ENCODE results near the gene VSX1. TPM values are rescaled to one million over a fixed set of nuclear protein-coding genes. Genes with fewer than 3 reads are reported as not detected.

Gene VSX1
- total RNA-seq, 1 experiment from 2014 or later = not detected

GRCh38 chr20:25120457-25120856 is 38.5 kb upstream of the VSX1 start:
- H3K9me3 ChIP-seq (ENCODE audit: low read length) = no peaks in the 10 kb centered on the region
- H3K36me3 ChIP-seq (ENCODE audit: insufficient read depth, low read length) = no peaks in the 10 kb centered on the region
- H3K4me3 ChIP-seq (ENCODE audit: low read length) = no peak overlapping the region
- H2AFZ ChIP-seq (ENCODE audit: low read length) = no peak overlapping the region
- H3K4me2 ChIP-seq (ENCODE audit: low read depth, low read length, poor library complexity, severe bottlenecking) = no peak overlapping the region
- no peak overlapping the region for H3K27ac ChIP-seq (ENCODE audit: low read length)
- no peak overlapping the region for H3K9ac ChIP-seq (ENCODE audit: low read length)
- H4K20me1 ChIP-seq (ENCODE audit: insufficient read depth, low read depth, low read length) = no peaks in the 10 kb centered on the region
- no peaks in the 10 kb centered on the region for H3K79me2 ChIP-seq (ENCODE audit: low read length)
- H3K9me2 ChIP-seq (replicated peaks; ENCODE audit: insufficient read depth, low read length) = no peaks in the 10 kb centered on the region
- H3K27me3 ChIP-seq (ENCODE audit: low read length) = no peaks in the 10 kb centered on the region
- no peaks in the 10 kb centered on the region for H3K4me1 ChIP-seq (ENCODE audit: low read length)
- no peak for DNase-seq

DNA sequence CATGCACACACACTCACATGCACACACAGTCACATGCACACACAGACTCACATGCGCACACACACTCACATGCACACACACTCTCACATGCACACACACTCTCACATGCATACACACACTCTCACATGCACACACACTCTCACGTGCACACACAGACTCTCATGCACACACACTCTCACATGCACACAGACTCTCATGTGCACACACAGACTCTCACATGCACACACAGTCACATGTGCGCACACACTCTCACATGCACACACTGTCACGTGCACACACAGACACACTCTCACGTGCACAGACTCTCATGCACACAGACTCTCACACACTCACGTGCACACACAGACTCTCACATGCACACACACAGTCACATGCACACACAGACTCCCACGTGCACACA is 36.6 kb upstream of the VSX1 start:
- H3K9me2 ChIP-seq (replicated peaks; ENCODE audit: insufficient read depth, low read length) = no peaks in the 10 kb centered on the region
- no peak overlapping the region for H3K9ac ChIP-seq (ENCODE audit: low read length)
- H3K79me2 ChIP-seq (ENCODE audit: low read length) = no peaks in the 10 kb centered on the region
- no peaks in the 10 kb centered on the region for H3K9me3 ChIP-seq (ENCODE audit: low read length)
- no peaks in the 10 kb centered on the region for H3K36me3 ChIP-seq (ENCODE audit: insufficient read depth, low read length)
- no peaks in the 10 kb centered on the region for H3K4me1 ChIP-seq (ENCODE audit: low read length)
- DNase-seq = no peak
- no peaks in the 10 kb centered on the region for H3K27me3 ChIP-seq (ENCODE audit: low read length)
- H3K4me2 ChIP-seq (ENCODE audit: low read depth, low read length, poor library complexity, severe bottlenecking) = no peak overlapping the region
- H3K27ac ChIP-seq (ENCODE audit: low read length) = no peak overlapping the region
- H2AFZ ChIP-seq (ENCODE audit: low read length) = no peak overlapping the region
- H4K20me1 ChIP-seq (ENCODE audit: insufficient read depth, low read depth, low read length) = no peaks in the 10 kb centered on the region
- H3K4me3 ChIP-seq (ENCODE audit: low read length) = no peak overlapping the region

GRCh38 chr20:25117990-25118389 is 36.0 kb upstream of the VSX1 start:
- H3K4me1 ChIP-seq (ENCODE audit: low read length) = no peaks in the 10 kb centered on the region
- no peak for DNase-seq
- no peaks in the 10 kb centered on the region for H3K36me3 ChIP-seq (ENCODE audit: insufficient read depth, low read length)
- no peaks in the 10 kb centered on the region for H3K9me3 ChIP-seq (ENCODE audit: low read length)
- H3K4me3 ChIP-seq (ENCODE audit: low read length) = no peak overlapping the region
- H3K79me2 ChIP-seq (ENCODE audit: low read length) = no peaks in the 10 kb centered on the region
- H3K27ac ChIP-seq (ENCODE audit: low read length) = no peak overlapping the region
- no peaks in the 10 kb centered on the region for H3K27me3 ChIP-seq (ENCODE audit: low read length)
- H3K9me2 ChIP-seq (replicated peaks; ENCODE audit: insufficient read depth, low read length) = no peaks in the 10 kb centered on the region
- no peak overlapping the region for H3K4me2 ChIP-seq (ENCODE audit: low read depth, low read length, poor library complexity, severe bottlenecking)
- H2AFZ ChIP-seq (ENCODE audit: low read length) = no peak overlapping the region
- no peak overlapping the region for H3K9ac ChIP-seq (ENCODE audit: low read length)
- no peaks in the 10 kb centered on the region for H4K20me1 ChIP-seq (ENCODE audit: insufficient read depth, low read depth, low read length)

DNA sequence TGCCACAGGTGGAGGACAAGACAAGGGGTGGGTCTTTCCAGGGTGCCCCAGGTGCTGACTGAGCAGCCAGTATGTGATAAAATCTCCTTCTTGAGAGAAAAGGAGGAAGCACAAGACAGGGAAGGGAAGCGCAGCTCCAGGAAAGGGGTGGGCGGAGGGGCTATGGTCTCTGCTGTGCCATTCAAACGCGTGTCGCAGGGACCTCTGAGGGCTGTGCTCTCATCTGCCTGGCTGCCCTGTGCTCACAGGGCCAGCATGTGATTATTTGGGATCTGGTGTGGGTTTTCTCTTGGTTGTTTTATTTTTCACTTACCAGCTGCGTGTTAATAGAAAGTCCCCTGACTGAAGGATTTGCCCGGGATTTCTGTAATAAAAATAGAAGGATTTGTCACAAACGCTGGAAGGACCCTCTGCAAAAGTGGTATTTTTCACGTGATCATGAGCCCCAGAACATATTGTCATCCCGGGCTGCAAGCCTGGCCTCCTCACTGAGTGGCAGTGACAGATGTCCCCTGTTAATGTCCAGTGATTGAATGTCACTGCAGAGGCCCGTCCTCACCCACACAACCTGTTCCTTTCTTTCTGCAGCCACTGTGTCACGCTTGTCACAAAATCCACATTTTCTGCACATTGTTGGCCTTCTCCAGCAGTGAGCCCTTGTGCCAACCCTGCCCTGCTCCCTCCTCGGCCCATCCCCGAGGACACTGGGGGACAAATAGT is 35.0 kb upstream of the VSX1 start:
- no peak for DNase-seq
- Histone ChIP-seq H3K27ac (ENCODE audit: low read length) (no peak overlapping the region), H4K20me1 (ENCODE audit: insufficient read depth, low read depth, low read length) (no peaks in the 10 kb centered on the region), H3K4me3 (ENCODE audit: low read length) (no peak overlapping the region), H3K9me2 (replicated peaks; ENCODE audit: insufficient read depth, low read length) (no peaks in the 10 kb centered on the region), H3K9ac (ENCODE audit: low read length) (no peak overlapping the region), H3K4me2 (ENCODE audit: low read depth, low read length, poor library complexity, severe bottlenecking) (no peak overlapping the region), H2AFZ (ENCODE audit: low read length) (no peak overlapping the region), H3K36me3 (ENCODE audit: insufficient read depth, low read length) (no peaks in the 10 kb centered on the region), H3K4me1 (ENCODE audit: low read length) (no peaks in the 10 kb centered on the region), H3K27me3 (ENCODE audit: low read length) (no peaks in the 10 kb centered on the region), H3K9me3 (ENCODE audit: low read length) (no peaks in the 10 kb centered on the region), H3K79me2 (ENCODE audit: low read length) (no peaks in the 10 kb centered on the region)

DNA sequence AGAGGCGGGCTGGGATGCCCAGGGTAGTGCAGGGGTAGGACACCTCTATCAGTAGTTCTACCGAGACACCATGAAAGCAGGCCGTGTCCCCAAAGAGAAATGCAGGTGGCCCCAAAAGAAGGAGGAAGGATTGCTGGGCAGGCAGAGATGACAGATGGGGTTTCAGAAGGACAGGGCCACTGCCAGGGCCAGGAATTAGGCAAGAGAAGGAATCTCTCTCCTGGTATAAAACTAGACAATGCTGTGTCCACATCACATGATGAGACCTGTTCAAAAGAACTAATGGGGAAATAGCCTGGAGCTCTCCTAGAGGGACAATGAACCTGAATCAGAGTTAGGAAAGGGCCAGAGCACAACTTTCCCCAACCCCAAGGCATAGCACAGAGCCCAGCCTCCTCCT is 21.6 kb upstream of the VSX1 start:
- no peaks in the 10 kb centered on the region for H4K20me1 ChIP-seq (ENCODE audit: insufficient read depth, low read depth, low read length)
- no peak for DNase-seq
- H3K4me2 ChIP-seq (ENCODE audit: low read depth, low read length, poor library complexity, severe bottlenecking) = no peak overlapping the region
- H3K79me2 ChIP-seq (ENCODE audit: low read length) = no peaks in the 10 kb centered on the region
- H2AFZ ChIP-seq (ENCODE audit: low read length) = no peak overlapping the region
- H3K9me2 ChIP-seq (replicated peaks; ENCODE audit: insufficient read depth, low read length) = no peaks in the 10 kb centered on the region
- no peak overlapping the region for H3K4me3 ChIP-seq (ENCODE audit: low read length)
- H3K9ac ChIP-seq (ENCODE audit: low read length) = no peak overlapping the region
- no peak overlapping the region for H3K27ac ChIP-seq (ENCODE audit: low read length)
- no peaks in the 10 kb centered on the region for H3K27me3 ChIP-seq (ENCODE audit: low read length)
- H3K9me3 ChIP-seq (ENCODE audit: low read length) = no peaks in the 10 kb centered on the region
- H3K36me3 ChIP-seq (ENCODE audit: insufficient read depth, low read length) = no peaks in the 10 kb centered on the region
- H3K4me1 ChIP-seq (ENCODE audit: low read length) = no peaks in the 10 kb centered on the region

GRCh38 chr20:25100914-25101313 is 19.0 kb upstream of the VSX1 start:
- no peaks in the 10 kb centered on the region for H4K20me1 ChIP-seq (ENCODE audit: insufficient read depth, low read depth, low read length)
- no peaks in the 10 kb centered on the region for H3K9me3 ChIP-seq (ENCODE audit: low read length)
- no peak overlapping the region for H2AFZ ChIP-seq (ENCODE audit: low read length)
- H3K36me3 ChIP-seq (ENCODE audit: insufficient read depth, low read length) = no peaks in the 10 kb centered on the region
- no peaks in the 10 kb centered on the region for H3K9me2 ChIP-seq (replicated peaks; ENCODE audit: insufficient read depth, low read length)
- H3K79me2 ChIP-seq (ENCODE audit: low read length) = no peaks in the 10 kb centered on the region
- H3K27ac ChIP-seq (ENCODE audit: low read length) = no peak overlapping the region
- no peak overlapping the region for H3K4me2 ChIP-seq (ENCODE audit: low read depth, low read length, poor library complexity, severe bottlenecking)
- no peaks in the 10 kb centered on the region for H3K27me3 ChIP-seq (ENCODE audit: low read length)
- H3K4me1 ChIP-seq (ENCODE audit: low read length) = no peaks in the 10 kb centered on the region
- no peak overlapping the region for H3K4me3 ChIP-seq (ENCODE audit: low read length)
- DNase-seq = no peak
- no peak overlapping the region for H3K9ac ChIP-seq (ENCODE audit: low read length)

DNA sequence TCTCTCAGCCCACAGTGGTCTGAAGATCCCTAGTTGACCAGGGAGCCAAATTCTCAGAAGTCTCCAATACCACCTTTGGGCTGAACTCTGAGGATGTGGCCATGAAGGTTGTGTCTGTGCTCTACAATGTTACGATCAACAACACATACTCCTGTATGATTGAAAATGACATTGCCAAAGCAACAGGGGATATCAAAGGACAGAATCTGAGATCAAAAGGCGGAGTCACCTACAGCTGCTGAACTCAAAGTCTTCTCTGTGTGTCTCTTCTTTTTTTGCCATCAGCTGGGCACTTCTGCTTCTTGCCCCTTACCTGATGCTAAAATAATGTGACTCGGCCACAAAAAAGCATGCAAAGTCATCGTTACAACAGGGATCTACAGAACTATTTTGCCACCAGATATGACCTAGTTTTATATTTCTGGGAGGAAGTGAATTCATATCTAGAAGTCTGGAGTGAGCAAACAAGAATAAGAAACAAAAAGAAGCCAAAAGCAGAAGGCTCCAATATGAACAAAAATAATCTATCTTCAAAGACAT is 17.7 kb upstream of the VSX1 start:
- no peak for DNase-seq
- Histone ChIP-seq H2AFZ (ENCODE audit: low read length) (no peak overlapping the region), H4K20me1 (ENCODE audit: insufficient read depth, low read depth, low read length) (no peaks in the 10 kb centered on the region), H3K4me1 (ENCODE audit: low read length) (no peaks in the 10 kb centered on the region), H3K4me2 (ENCODE audit: low read depth, low read length, poor library complexity, severe bottlenecking) (no peak overlapping the region), H3K9ac (ENCODE audit: low read length) (no peak overlapping the region), H3K4me3 (ENCODE audit: low read length) (no peak overlapping the region), H3K9me3 (ENCODE audit: low read length) (no peaks in the 10 kb centered on the region), H3K36me3 (ENCODE audit: insufficient read depth, low read length) (no peaks in the 10 kb centered on the region), H3K27me3 (ENCODE audit: low read length) (no peaks in the 10 kb centered on the region), H3K9me2 (replicated peaks; ENCODE audit: insufficient read depth, low read length) (no peaks in the 10 kb centered on the region), H3K27ac (ENCODE audit: low read length) (no peak overlapping the region), H3K79me2 (ENCODE audit: low read length) (no peaks in the 10 kb centered on the region)

DNA sequence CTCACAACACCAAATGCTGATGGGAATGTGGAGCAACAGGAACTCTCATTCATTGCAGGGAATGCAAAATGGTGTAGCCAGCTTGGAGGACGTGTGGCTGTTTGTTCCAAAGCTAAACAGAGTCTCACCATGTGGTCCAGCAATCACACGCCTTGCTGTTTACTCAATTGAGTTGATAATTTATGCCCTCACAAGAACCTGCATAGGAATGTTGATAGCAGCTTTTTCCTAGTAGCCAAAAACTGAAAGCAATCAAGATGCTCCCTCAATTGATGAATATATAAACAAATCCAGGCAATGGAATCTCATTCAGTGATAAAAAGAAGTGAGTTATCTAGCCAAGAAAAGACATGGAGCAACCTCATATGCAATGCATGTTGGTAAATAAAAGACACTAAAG is 15.6 kb upstream of the VSX1 start:
- Histone ChIP-seq H3K4me3 (ENCODE audit: low read length) (no peak overlapping the region), H3K9me3 (ENCODE audit: low read length) (no peaks in the 10 kb centered on the region)
- no peak for DNase-seq

More for the DNA sequence above, 15.6 kb upstream of the VSX1 start:
- H2AFZ ChIP-seq (ENCODE audit: low read length) = no peak overlapping the region
- H3K79me2 ChIP-seq (ENCODE audit: low read length) = no peaks in the 10 kb centered on the region
- no peaks in the 10 kb centered on the region for H3K9me2 ChIP-seq (replicated peaks; ENCODE audit: insufficient read depth, low read length)
- H4K20me1 ChIP-seq (ENCODE audit: insufficient read depth, low read depth, low read length) = no peaks in the 10 kb centered on the region
- no peak overlapping the region for H3K9ac ChIP-seq (ENCODE audit: low read length)
- no peak overlapping the region for H3K4me2 ChIP-seq (ENCODE audit: low read depth, low read length, poor library complexity, severe bottlenecking)
- H3K27me3 ChIP-seq (ENCODE audit: low read length) = no peaks in the 10 kb centered on the region
- no peaks in the 10 kb centered on the region for H3K36me3 ChIP-seq (ENCODE audit: insufficient read depth, low read length)
- H3K4me1 ChIP-seq (ENCODE audit: low read length) = no peaks in the 10 kb centered on the region
- no peak overlapping the region for H3K27ac ChIP-seq (ENCODE audit: low read length)

All from Karpas-422 (cell line).